Adipocyte (in vitro differentiated cells): ENCODE results near the gene GPR12.

Source experiments
- DNase-seq: peaks from one replicate; pipeline ENCODE4 v3.0.0-alpha.2; 2015; ENCODE audit warnings: low read depth
- H3K27me3 ChIP-seq: replicated peaks from 2 replicates; pipeline ENCODE4 v1.7.0; 2013; ENCODE audit warnings: mild to moderate bottlenecking, low read length, moderate library complexity; ENCODE audit not compliant: control insufficient read depth, insufficient read depth
- H3K36me3 ChIP-seq: 2 replicates; pipeline ENCODE4 v1.7.0; 2013; ENCODE audit warnings: low read length, mild to moderate bottlenecking, moderate library complexity; ENCODE audit not compliant: control insufficient read depth, insufficient read depth, severe bottlenecking
- H3K4me1 ChIP-seq: 2 replicates; pipeline ENCODE4 v1.7.0; 2013; ENCODE audit warnings: mild to moderate bottlenecking, low read length, moderate library complexity; ENCODE audit not compliant: control insufficient read depth, insufficient read depth
- H3K4me3 ChIP-seq: 2 replicates; pipeline ENCODE4 v1.7.0; 2013; ENCODE audit warnings: mild to moderate bottlenecking, low read length, moderate library complexity
- H3K9ac ChIP-seq: 2 replicates; pipeline ENCODE4 v1.7.0; 2013; ENCODE audit warnings: mild to moderate bottlenecking, low read length, moderate library complexity
- H3K9me3 ChIP-seq: 2 replicates; pipeline ENCODE4 v1.7.0; 2013; ENCODE audit warnings: mild to moderate bottlenecking, low read length, moderate library complexity; ENCODE audit not compliant: control insufficient read depth

GPR12 gene

DNA sequence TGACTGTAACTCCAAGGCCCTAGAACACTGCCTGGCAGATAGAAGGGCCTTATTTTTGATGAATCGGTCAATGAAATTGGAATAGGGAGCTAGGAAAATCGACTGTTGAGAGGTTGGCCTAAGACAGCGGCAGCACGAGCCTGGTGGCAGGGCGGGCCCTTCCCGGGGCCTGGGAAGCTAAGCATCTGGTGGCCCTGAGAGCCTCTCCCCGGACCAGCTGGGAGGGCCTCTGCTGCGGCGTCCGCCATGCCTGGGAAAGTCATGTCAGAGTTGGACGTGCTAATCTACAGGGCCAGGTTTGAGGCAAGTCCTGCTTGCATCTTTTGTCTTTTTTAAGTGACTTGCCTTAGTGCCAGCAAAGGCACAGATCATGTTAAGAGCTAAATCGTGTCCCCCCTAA lies 11.2 kb upstream of the GPR12 start:
- no peak for DNase-seq

DNA sequence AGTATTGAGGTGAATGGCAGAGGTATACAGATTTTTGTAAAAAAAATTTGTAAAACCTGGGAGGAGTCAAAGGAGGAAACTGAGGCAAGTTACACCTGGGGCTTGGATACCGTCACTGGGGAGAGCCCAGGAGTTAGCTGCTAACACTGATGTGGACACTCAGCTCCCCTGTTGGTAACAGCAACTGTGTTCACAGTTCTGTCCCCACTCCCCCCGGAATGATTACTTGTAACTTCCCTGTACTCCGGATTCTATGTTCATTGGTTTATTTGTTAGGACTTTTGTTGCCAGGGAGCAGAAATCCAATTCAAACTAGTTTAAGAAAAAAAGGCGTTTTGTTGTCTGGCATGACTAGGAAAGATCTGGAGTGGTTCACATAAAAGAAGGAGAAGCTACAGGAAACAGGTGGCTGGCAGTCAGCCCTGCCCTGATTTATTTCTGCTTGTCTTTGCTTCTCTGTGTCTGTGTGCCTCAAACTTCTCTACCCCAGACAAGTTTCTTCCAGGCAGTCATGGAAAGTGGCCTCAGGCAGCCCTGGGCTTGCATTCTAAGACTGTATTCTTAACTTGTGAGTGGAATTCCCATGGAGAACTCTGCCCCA lies 2.3 kb upstream of the GPR12 start:
- DNase-seq, result no peak
- Histone ChIP-seq H3K4me1 (no peaks in the 10 kb centered on the region), H3K27me3 (peaks cover 61% of the 10 kb centered on the region), H3K9me3 (peaks cover 5% of the 10 kb centered on the region), H3K9ac (no peak overlapping the region), H3K4me3 (no peak overlapping the region), H3K36me3 (no peaks in the 10 kb centered on the region)

More for the DNA sequence above, 11.2 kb upstream of the GPR12 start:
- no peaks in the 10 kb centered on the region for H3K36me3 ChIP-seq
- no peak overlapping the region for H3K4me3 ChIP-seq
- H3K9ac ChIP-seq, result no peak overlapping the region
- H3K4me1 ChIP-seq, result no peaks in the 10 kb centered on the region
- no peaks in the 10 kb centered on the region for H3K9me3 ChIP-seq
- peaks cover 7% of the 10 kb centered on the region for H3K27me3 ChIP-seq

DNA sequence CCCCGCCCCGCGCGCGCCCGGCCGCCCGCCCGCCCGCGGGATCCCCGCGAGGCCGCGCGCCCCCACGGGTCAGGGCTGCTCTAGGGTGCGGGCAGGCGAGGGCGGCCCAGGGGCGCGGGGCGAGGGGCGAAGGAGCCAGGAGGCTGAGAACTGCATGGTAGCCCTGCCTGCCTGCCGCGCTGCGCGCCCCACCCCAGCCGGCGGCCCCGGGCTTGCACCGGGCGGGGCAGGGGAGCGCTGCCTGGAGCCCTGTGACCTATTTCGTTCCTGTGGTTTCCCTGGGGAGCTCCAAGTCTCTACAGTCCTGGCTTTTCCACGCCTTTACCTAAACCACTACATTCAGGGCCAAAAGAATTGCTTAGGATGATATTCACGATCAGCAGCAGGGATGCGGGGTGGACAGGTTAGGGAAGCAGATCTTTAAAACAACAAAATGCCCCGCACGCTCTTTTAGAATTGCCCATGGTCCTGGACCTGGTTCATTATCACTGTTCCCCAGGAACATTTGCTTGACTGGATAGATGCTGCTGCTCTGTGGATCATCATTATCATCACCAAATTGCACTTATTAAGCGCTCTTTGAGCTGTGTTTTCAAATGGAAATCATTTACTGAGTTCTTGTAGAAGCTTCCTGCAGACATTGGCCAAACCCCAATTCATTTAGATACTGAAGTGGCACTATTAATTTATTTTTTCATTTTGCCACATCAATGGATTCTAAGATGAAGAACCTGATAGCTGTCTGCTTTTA lies 421 bp upstream of the GPR12 start:
- H3K4me1 ChIP-seq, result no peaks in the 10 kb centered on the region
- no peak overlapping the region for H3K4me3 ChIP-seq
- no peak overlapping the region for H3K9ac ChIP-seq
- H3K9me3 ChIP-seq, result peaks cover 5% of the 10 kb centered on the region
- DNase-seq, result no peak
- H3K36me3 ChIP-seq, result no peaks in the 10 kb centered on the region
- peaks cover 64% of the 10 kb centered on the region for H3K27me3 ChIP-seq

DNA sequence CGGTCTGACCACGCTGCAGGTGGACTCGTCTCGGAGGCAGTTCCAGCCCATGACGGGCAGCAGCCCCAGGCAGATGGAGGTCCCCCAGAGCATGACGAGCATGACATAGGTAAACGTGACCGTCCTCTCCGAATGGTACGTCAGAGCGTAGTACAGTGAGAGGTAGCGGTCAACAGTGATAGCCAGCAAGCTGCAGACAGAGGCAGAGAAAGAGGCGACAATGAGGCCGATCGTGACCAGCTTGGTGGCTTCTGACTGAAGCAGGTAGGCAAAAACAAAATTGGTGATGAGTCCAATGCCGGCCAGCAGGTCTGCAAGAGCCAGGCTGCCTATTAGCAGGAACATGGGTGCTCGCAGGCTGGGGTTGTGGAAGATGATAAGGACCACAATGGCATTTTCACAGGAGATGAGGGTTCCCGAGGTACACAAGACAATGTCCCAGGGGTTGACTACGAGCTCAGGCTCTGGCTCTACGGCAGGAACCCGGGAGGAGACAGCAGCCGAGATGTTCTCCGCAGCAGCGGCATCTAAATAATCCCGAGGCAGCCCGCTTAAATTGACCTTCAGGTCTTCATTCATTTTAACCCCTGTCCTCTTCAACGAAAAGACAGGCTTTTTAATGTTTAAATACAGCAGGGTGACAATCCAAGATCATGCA lies 1.2 kb downstream of the GPR12 start:
- no peak for DNase-seq
- Histone ChIP-seq H3K27me3 (peaks cover 63% of the 10 kb centered on the region), H3K4me1 (no peaks in the 10 kb centered on the region), H3K9ac (no peak overlapping the region), H3K9me3 (peaks cover 5% of the 10 kb centered on the region), H3K4me3 (peak overlapping the region; percentile 69), H3K36me3 (no peaks in the 10 kb centered on the region)

DNA sequence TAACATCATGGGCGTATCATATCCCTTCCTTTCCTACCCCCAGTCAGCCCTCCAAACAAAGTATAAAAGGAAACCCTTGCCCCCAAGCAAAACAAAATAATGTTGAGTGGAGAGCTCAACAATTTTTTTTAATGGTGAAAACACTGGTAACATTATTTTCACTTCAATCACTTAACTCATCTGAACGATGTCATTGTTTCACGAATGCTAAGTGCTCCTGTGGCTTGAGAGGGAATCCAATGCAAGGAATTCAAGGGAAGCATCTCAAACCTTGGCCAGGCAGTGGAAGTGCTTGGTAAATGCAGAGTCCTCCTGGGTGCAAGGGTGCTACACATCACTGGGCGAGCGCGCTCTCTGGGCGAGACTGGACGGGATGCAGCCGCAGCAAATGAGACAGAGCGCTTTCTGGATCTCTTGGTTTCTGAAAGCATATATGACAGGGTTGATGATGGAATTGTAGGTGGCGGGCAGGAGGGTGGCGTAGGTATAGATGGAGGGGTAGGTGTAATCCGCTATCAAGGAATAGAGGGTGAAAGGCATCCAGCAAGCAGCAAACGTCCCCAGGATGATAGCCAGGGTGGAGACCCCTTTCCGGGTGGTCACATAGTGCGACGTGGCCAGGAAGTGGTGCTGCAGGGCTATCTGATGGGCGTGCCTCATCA lies 2.0 kb downstream of the GPR12 start:
- H3K36me3 ChIP-seq, result no peaks in the 10 kb centered on the region
- H3K4me1 ChIP-seq, result no peaks in the 10 kb centered on the region
- H3K9ac ChIP-seq, result no peak overlapping the region
- peaks cover 60% of the 10 kb centered on the region for H3K27me3 ChIP-seq
- no peak overlapping the region for H3K4me3 ChIP-seq
- no peak for DNase-seq
- peaks cover 5% of the 10 kb centered on the region for H3K9me3 ChIP-seq

DNA sequence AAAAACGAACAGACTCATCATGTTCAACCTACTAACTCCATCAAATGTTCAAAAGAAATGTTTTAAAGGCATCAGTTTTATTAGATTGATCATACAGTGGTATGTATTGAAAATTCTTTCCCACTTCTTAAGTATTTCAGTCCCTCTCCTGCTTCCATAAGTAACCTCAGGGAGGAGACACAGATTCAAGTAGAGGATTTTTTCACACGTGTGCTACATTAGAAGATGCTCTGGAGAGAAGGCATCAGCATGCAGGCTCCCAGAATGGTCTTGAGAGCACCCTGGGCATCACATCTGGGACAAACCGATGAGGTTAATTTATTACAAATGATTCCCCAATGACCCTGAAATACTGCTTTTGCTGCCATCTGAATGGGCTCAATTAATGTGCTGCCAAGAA lies 3.6 kb downstream of the GPR12 start:
- no peak for DNase-seq
- Histone ChIP-seq H3K9me3 (peaks cover 5% of the 10 kb centered on the region), H3K4me3 (no peak overlapping the region), H3K27me3 (peaks cover 45% of the 10 kb centered on the region), H3K36me3 (no peaks in the 10 kb centered on the region), H3K4me1 (no peaks in the 10 kb centered on the region), H3K9ac (no peak overlapping the region)

DNA sequence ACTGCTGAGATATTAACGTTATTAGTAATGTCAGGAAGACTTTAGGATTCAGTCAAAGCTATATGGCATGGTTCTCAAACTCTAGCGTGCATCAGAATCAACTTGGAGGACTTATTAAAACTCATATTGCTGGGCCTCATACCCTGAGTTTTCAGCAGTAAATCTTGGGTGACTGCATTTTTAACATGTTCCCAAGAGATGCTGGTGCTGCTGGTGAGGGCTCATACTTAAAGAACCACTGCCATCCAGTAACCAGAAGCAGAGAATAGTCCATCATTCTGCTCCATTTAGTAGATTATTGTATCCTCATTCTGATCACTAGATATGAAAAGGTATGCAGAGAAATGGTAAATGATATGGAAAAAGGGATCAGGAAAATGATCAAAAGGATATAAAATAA lies 7.9 kb downstream of the GPR12 start:
- no peaks in the 10 kb centered on the region for H3K36me3 ChIP-seq
- H3K27me3 ChIP-seq, result peaks cover 18% of the 10 kb centered on the region
- H3K4me1 ChIP-seq, result no peaks in the 10 kb centered on the region
- DNase-seq, result no peak
- no peak overlapping the region for H3K4me3 ChIP-seq
- no peak overlapping the region for H3K9ac ChIP-seq
- H3K9me3 ChIP-seq, result no peaks in the 10 kb centered on the region

DNA sequence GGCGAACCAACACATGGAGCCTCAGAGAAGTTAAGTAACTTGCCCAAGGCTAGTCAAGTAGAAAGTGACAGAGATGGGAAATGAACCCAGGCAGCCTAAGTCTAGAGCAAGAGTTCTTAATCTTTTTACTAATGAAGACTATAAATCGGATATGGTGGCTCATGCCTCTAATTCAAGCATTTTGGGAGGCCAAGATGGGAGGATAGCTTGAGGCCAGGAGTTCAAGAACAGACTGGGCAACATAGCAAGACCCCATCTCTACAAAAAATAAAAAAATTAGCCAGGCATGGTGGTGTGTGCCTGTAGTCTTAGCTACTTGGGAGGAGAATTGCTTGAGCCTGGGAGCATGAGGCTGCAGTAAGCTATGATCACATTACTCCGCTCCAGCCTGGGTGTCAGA lies 10.7 kb downstream of the GPR12 start:
- H3K9me3 ChIP-seq, result no peaks in the 10 kb centered on the region
- no peaks in the 10 kb centered on the region for H3K4me1 ChIP-seq
- H3K4me3 ChIP-seq, result no peak overlapping the region
- DNase-seq, result no peak
- no peak overlapping the region for H3K9ac ChIP-seq
- no peaks in the 10 kb centered on the region for H3K36me3 ChIP-seq
- peaks cover 17% of the 10 kb centered on the region for H3K27me3 ChIP-seq

DNA sequence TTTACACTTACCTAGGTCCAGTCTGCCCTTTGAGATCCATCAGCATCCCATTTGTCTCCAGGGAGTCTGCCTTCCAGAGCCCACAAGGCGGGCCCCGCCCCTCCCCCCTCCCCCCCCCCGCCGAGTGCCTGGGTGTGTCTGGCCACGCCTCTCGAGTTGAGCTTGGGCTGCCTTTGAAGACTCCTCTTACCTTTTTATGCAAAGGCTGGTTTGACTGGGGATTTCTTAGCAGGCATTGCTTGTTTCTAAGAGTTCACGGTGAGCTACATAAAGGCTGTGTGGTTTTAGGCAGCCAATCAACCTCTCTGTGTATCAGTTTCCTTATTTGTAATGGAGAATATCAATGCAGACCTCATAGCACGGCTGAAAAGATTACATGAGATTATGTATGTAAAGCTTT lies 11.3 kb downstream of the GPR12 start:
- H3K9ac ChIP-seq, result no peak overlapping the region
- peaks cover 20% of the 10 kb centered on the region for H3K27me3 ChIP-seq
- no peaks in the 10 kb centered on the region for H3K9me3 ChIP-seq
- H3K4me1 ChIP-seq, result no peaks in the 10 kb centered on the region
- no peak for DNase-seq
- H3K36me3 ChIP-seq, result no peaks in the 10 kb centered on the region
- H3K4me3 ChIP-seq, result no peak overlapping the region

DNA sequence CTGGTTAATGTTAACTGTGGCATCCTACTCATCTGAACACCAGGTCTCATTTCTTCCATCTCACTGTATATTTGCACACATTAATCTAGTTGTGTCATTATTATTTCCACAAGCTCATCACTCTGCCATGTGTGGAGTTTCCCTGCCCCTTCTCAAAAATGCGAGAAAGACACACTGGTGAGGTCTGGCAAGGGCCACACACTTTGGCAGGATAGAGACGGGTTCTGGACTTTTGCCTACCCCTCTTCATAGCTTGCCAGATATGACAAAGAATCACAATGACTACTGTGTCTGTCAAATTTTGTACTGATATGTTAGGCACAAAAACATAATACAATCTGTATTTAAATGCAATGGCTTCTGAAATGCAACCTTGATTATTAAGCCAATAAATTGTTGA lies 12.9 kb downstream of the GPR12 start:
- no peak overlapping the region for H3K9ac ChIP-seq
- H3K27me3 ChIP-seq, result peaks cover 34% of the 10 kb centered on the region
- H3K36me3 ChIP-seq, result no peaks in the 10 kb centered on the region
- H3K4me1 ChIP-seq, result no peaks in the 10 kb centered on the region
- no peak for DNase-seq
- no peak overlapping the region for H3K4me3 ChIP-seq
- H3K9me3 ChIP-seq, result no peaks in the 10 kb centered on the region

DNA sequence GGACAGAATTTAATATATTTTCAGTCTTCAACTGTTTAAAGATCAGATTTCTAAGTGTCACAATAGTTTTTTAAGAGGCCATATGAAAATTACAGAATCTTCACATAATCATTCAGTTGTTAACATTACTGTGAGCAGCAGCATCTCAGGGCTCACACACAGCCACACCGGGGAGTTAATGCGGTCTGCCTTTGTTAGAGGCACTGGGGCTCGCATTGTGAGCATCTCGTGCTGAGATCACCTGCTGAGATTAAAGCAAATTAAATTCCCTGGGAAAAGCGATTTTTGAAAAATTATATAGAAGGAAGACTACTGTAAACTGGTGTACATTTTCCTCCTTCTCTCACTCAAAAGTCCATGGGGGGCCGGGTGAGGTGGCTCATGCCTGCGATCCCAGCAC lies 16.6 kb downstream of the GPR12 start:
- Histone ChIP-seq H3K9me3 (no peaks in the 10 kb centered on the region), H3K4me3 (no peak overlapping the region), H3K27me3 (peaks cover 47% of the 10 kb centered on the region), H3K9ac (no peak overlapping the region), H3K36me3 (no peaks in the 10 kb centered on the region), H3K4me1 (no peaks in the 10 kb centered on the region)
- no peak for DNase-seq
